ENCODE measurements around the gene ZNF281.

GRCh38 chr1:200366577-200367253 is 43.1 kb downstream of the ZNF281 start:
- no peak for TF ChIP-seq GATA1 (IDR thresholded peaks at IDR 0.05; ENCODE audit: low read depth, low read length)
- TF ChIP-seq POLR2A (IDR thresholded peaks at IDR 0.05; ENCODE audit: low read length) = no peak
